Aortic smooth muscle cell (primary cell): Measurements from ENCODE around the gene SF3A1. TPM values are rescaled to one million over a fixed set of nuclear protein-coding genes. Genes with fewer than 3 reads are reported as not detected.

Source experiments
- total RNA-seq: library from RNA; depleted of rRNA; stranded (reverse); fragments of >200 nt; gene quantifications from 2 replicates; pipeline ENCODE4 v1.2.3, GENCODE V29; 2014

Gene SF3A1
- 25.5 and 28.1 TPM in 2 replicates for total RNA-seq

GRCh38 chr22:30356449-30357235 lies at the start of gene SF3A1, which contains the start of gene CCDC157:
TSS of gene SF3A1 (minus strand) at chr22:30356894. CDS start at chr22:30356792, 102 bp downstream.
TSS of gene CCDC157 (plus strand) at chr22:30357007. CDS start at chr22:30366001, 8,994 bp downstream.

GRCh38 chr22:30396871-30397655 lies 40.4 kb upstream of the SF3A1 start, which contains the start of gene SEC14L2:
TSS of gene SEC14L2 (plus strand) at chr22:30397018. CDS start at chr22:30397117, 99 bp downstream.

GRCh38 chr22:30386960-30387827 lies 30.5 kb upstream of the SF3A1 start, which contains the start of gene RNF215:
TSS of gene RNF215 (minus strand) at chr22:30387411. CDS start at chr22:30387313, 98 bp downstream.

GRCh38 chr22:30326706-30327362 lies 29.9 kb downstream of the SF3A1 start, which contains the start of gene TBC1D10A:
TSS of gene TBC1D10A (minus strand) at chr22:30326941. CDS start at chr22:30326881, 60 bp downstream.

GRCh38 chr22:30289141-30289979 lies 67.3 kb downstream of the SF3A1 start, which contains the start of gene CASTOR1:
TSS of gene CASTOR1 (minus strand) at chr22:30289505. CDS start at chr22:30289497, 8 bp downstream.

Other genes with a start within 250 kb of the SF3A1 start
- 13.5 and 49.1 TPM in 2 replicates for gene LIF, start 110.1 kb downstream of the SF3A1 start, total RNA-seq
- not detected in 2 replicates for gene OSM, start 90.0 kb downstream of the SF3A1 start, total RNA-seq
- gene CASTOR1, start 67.4 kb downstream of the SF3A1 start, total RNA-seq = 3.6 and 5.9 TPM in 2 replicates
- 7.0 and 8.5 TPM in 2 replicates for gene TBC1D10A, start 30.0 kb downstream of the SF3A1 start, total RNA-seq
- gene CCDC157, start 113 bp upstream of the SF3A1 start, total RNA-seq = 1.2 and 2.4 TPM in 2 replicates
- 21.0 and 25.9 TPM in 2 replicates for gene RNF215, start 30.5 kb upstream of the SF3A1 start, total RNA-seq
- 10.2 and 11.6 TPM in 2 replicates for gene SEC14L2, start 40.1 kb upstream of the SF3A1 start, total RNA-seq
- gene MTFP1, start 68.9 kb upstream of the SF3A1 start, total RNA-seq = 3.1 and 5.4 TPM in 2 replicates
- not detected in 2 replicates for gene SEC14L3, start 115.1 kb upstream of the SF3A1 start, total RNA-seq
- under 0.01 TPM in 1 of 2 replicates, not detected in the other for gene SEC14L4, start 148.8 kb upstream of the SF3A1 start, total RNA-seq
- gene SEC14L6, start 189.8 kb upstream of the SF3A1 start, total RNA-seq = 0.12 and 0.13 TPM in 2 replicates
- gene GAL3ST1, start 217.8 kb upstream of the SF3A1 start, total RNA-seq = 0.06 TPM in 1 of 2 replicates, not detected in the other
- 80.8 and 106 TPM in 2 replicates for gene PES1, start 235.0 kb upstream of the SF3A1 start, total RNA-seq